ENCODE measurements around the gene HNF4A. TPM values are rescaled to one million over a fixed set of nuclear protein-coding genes. Genes with fewer than 3 reads are reported as not detected.

The HNF4A gene
- total and polyA plus RNA-seq, 2 of the 13 experiments (the other 11 are each of a cell fraction or from before 2014, with no cell fraction given): 80.9 to 169 TPM

GRCh38 chr20:44418069-44418905, 62.8 kb downstream of the HNF4A start (continued):
- peak; percentile 82 for TF ChIP-seq ZNF580 (CRISPR knock-in tag; IDR thresholded peaks at IDR 0.05; ENCODE audit: borderline replicate concordance, low read depth)
- TF ChIP-seq, protein P1, sequence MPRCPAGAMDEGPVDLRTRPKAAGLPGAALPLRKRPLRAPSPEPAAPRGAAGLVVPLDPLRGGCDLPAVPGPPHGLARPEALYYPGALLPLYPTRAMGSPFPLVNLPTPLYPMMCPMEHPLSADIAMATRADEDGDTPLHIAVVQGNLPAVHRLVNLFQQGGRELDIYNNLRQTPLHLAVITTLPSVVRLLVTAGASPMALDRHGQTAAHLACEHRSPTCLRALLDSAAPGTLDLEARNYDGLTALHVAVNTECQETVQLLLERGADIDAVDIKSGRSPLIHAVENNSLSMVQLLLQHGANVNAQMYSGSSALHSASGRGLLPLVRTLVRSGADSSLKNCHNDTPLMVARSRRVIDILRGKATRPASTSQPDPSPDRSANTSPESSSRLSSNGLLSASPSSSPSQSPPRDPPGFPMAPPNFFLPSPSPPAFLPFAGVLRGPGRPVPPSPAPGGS (CRISPR knock-in tag; IDR thresholded peaks at IDR 0.05): no peak
- 0 out of 2 replicates have a peak, but pooled peaks have one; percentile 48 for TF ChIP-seq HNRNPL (IDR thresholded peaks at IDR 0.05; ENCODE audit: low read depth, low read length)
- peak; percentile 98 for TF ChIP-seq KLF6 (CRISPR knock-in tag; IDR thresholded peaks at IDR 0.05)
- no peak for TF ChIP-seq SOX13 (IDR thresholded peaks at IDR 0.05)
- TF ChIP-seq SOX13 (CRISPR knock-in tag; conservative IDR thresholded peaks at IDR 0.05 in 1 of 2, IDR thresholded peaks at IDR 0.05 in 1 of 2): peak in 1 of 2 experiments; percentile 62; a peak in 2 of 4 replicates
- peak; percentile 46; the same call in 1 of the 2 replicates for TF ChIP-seq ISL2 (CRISPR knock-in tag; IDR thresholded peaks at IDR 0.05)
- peak; percentile 45; the same call in 1 of the 2 replicates for TF ChIP-seq ZFP1 (CRISPR knock-in tag; IDR thresholded peaks at IDR 0.05)
- TF ChIP-seq, protein P2, sequence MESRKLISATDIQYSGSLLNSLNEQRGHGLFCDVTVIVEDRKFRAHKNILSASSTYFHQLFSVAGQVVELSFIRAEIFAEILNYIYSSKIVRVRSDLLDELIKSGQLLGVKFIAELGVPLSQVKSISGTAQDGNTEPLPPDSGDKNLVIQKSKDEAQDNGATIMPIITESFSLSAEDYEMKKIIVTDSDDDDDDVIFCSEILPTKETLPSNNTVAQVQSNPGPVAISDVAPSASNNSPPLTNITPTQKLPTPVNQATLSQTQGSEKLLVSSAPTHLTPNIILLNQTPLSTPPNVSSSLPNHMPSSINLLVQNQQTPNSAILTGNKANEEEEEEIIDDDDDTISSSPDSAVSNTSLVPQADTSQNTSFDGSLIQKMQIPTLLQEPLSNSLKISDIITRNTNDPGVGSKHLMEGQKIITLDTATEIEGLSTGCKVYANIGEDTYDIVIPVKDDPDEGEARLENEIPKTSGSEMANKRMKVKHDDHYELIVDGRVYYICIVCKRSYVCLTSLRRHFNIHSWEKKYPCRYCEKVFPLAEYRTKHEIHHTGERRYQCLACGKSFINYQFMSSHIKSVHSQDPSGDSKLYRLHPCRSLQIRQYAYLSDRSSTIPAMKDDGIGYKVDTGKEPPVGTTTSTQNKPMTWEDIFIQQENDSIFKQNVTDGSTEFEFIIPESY (CRISPR knock-in tag; IDR thresholded peaks at IDR 0.05): peak; percentile 77; the same call in 1 of the 2 replicates
- TF ChIP-seq, protein P3, sequence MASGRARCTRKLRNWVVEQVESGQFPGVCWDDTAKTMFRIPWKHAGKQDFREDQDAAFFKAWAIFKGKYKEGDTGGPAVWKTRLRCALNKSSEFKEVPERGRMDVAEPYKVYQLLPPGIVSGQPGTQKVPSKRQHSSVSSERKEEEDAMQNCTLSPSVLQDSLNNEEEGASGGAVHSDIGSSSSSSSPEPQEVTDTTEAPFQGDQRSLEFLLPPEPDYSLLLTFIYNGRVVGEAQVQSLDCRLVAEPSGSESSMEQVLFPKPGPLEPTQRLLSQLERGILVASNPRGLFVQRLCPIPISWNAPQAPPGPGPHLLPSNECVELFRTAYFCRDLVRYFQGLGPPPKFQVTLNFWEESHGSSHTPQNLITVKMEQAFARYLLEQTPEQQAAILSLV (CRISPR knock-in tag; IDR thresholded peaks at IDR 0.05; ENCODE audit: borderline replicate concordance): peak; percentile 79; the same call in 1 of the 2 replicates
- TF ChIP-seq ZNF724P (CRISPR knock-in tag; IDR thresholded peaks at IDR 0.05; ENCODE audit: borderline replicate concordance): peak; percentile 43; the same call in 1 of the 2 replicates
- TF ChIP-seq PAX8 (CRISPR knock-in tag; IDR thresholded peaks at IDR 0.05; ENCODE audit: borderline replicate concordance): no peak; the same call in 1 of the 2 replicates
- no peak for TF ChIP-seq PTBP1 (IDR thresholded peaks at IDR 0.05; ENCODE audit: low read depth, low read length, poor library complexity, severe bottlenecking)
- TF ChIP-seq ZIK1 (CRISPR knock-in tag; IDR thresholded peaks at IDR 0.05; ENCODE audit: borderline replicate concordance, low read depth): 0 out of 2 replicates have a peak, but pooled peaks have one; percentile 18
- TF ChIP-seq DNMT1 (CRISPR knock-in tag; IDR thresholded peaks at IDR 0.05): peak; percentile 85; the same call in 1 of the 2 replicates
- TF ChIP-seq ZBTB7A (CRISPR knock-in tag; IDR thresholded peaks at IDR 0.05): peak; percentile 84; the same call in 1 of the 2 replicates
- TF ChIP-seq NR2F6 (IDR thresholded peaks at IDR 0.05): peak; percentile 47; the same call in 1 of the 2 replicates
- peak; percentile 74 for TF ChIP-seq NR2F6 (CRISPR knock-in tag; IDR thresholded peaks at IDR 0.05)
- peak; percentile 37; the same call in 1 of the 2 replicates for TF ChIP-seq FOXP4 (CRISPR knock-in tag; IDR thresholded peaks at IDR 0.05)
- TF ChIP-seq ZNF775 (CRISPR knock-in tag; IDR thresholded peaks at IDR 0.05; ENCODE audit: borderline replicate concordance): 0 out of 2 replicates have a peak, but pooled peaks have one; percentile 40
- TF ChIP-seq ZNF431 (CRISPR knock-in tag; IDR thresholded peaks at IDR 0.05; ENCODE audit: borderline replicate concordance, low read depth): 0 out of 2 replicates have a peak, but pooled peaks have one; percentile 76
- TF ChIP-seq RFXANK (CRISPR knock-in tag; IDR thresholded peaks at IDR 0.05): no peak
- no peak for TF ChIP-seq JUNB (CRISPR knock-in tag; IDR thresholded peaks at IDR 0.05; ENCODE audit: borderline replicate concordance)
